ENCODE data around the gene HRAS. TPM values are rescaled to one million over a fixed set of nuclear protein-coding genes. Genes with fewer than 3 reads are reported as not detected.
A peak's percentile ranks its signal among the peaks of the same experiment; 100 is the strongest.

HRAS gene
- total and polyA plus RNA-seq, 2 of the 13 experiments (the other 11 are each of a cell fraction or from before 2014, with no cell fraction given): 32.9 to 50.0 TPM

GRCh38 chr11:569158-569885, 33.9 kb upstream of the HRAS start (continued):
- peak; percentile 90 for TF ChIP-seq ZNF770 (CRISPR knock-in tag; IDR thresholded peaks at IDR 0.05)
- TF ChIP-seq ZNF616 (CRISPR knock-in tag; IDR thresholded peaks at IDR 0.05; ENCODE audit: low read depth): 0 out of 2 replicates have a peak, but pooled peaks have one; percentile 20
- TF ChIP-seq LCORL (IDR thresholded peaks at IDR 0.05): no peak
- peak; percentile 86 for TF ChIP-seq LCORL (CRISPR knock-in tag; IDR thresholded peaks at IDR 0.05)
- TF ChIP-seq ZNF18 (CRISPR knock-in tag; IDR thresholded peaks at IDR 0.05; ENCODE audit: insufficient replicate concordance): peak; percentile 63
- TF ChIP-seq ZFY (CRISPR knock-in tag; IDR thresholded peaks at IDR 0.05): peak; percentile 28
- peak; percentile 53 for TF ChIP-seq RBFOX2 (IDR thresholded peaks at IDR 0.05; ENCODE audit: low read depth, low read length)
- no peak for TF ChIP-seq SIX1 (CRISPR knock-in tag; IDR thresholded peaks at IDR 0.05; ENCODE audit: borderline replicate concordance)
- TF ChIP-seq ZBTB20 (CRISPR knock-in tag; IDR thresholded peaks at IDR 0.05; ENCODE audit: borderline replicate concordance, low read depth): peak; percentile 53; the same call in 1 of the 2 replicates
- TF ChIP-seq NR2F6 (IDR thresholded peaks at IDR 0.05): peak; percentile 70
- peak; percentile 87 for TF ChIP-seq NR2F6 (CRISPR knock-in tag; IDR thresholded peaks at IDR 0.05)
- peak; percentile 43; the same call in 1 of the 2 replicates for TF ChIP-seq NRL (CRISPR knock-in tag; IDR thresholded peaks at IDR 0.05; ENCODE audit: borderline replicate concordance)
- TF ChIP-seq KLF16 (CRISPR knock-in tag; IDR thresholded peaks at IDR 0.05): no peak
- no peak for TF ChIP-seq NFIB (CRISPR knock-in tag; IDR thresholded peaks at IDR 0.05; ENCODE audit: borderline replicate concordance)
- TF ChIP-seq DRAP1 (CRISPR knock-in tag; IDR thresholded peaks at IDR 0.05): no peak
- TF ChIP-seq PHF20 (CRISPR knock-in tag; IDR thresholded peaks at IDR 0.05): 0 out of 2 replicates have a peak, but pooled peaks have one; percentile 10
- TF ChIP-seq ZFP91 (CRISPR knock-in tag; IDR thresholded peaks at IDR 0.05; ENCODE audit: borderline replicate concordance): peak; percentile 42; the same call in 1 of the 2 replicates
- peak; percentile 49 for TF ChIP-seq MAX (IDR thresholded peaks at IDR 0.05)
- no peak for TF ChIP-seq PBX2 (CRISPR knock-in tag; IDR thresholded peaks at IDR 0.05)
- TF ChIP-seq SCMH1 (CRISPR knock-in tag; IDR thresholded peaks at IDR 0.05; ENCODE audit: borderline replicate concordance): no peak
- 0 out of 2 replicates have a peak, but pooled peaks have one; percentile 18 for TF ChIP-seq ZNF558 (CRISPR knock-in tag; IDR thresholded peaks at IDR 0.05; ENCODE audit: borderline replicate concordance)
